Stimulated activated CD4-positive, alpha-beta T cell treated with anti-CD3 and anti-CD28 coated beads, Interleukin-1b, Interleukin-23, amount 100 ng/mL, for 1 hour (primary cell): ENCODE data around the gene PLA2G3.
A peak's percentile ranks its signal among the peaks of the same experiment; 100 is the strongest.
"Not testable (repeated sequence)": the region's sequence is repeated elsewhere in the genome, so short reads cannot be mapped to it uniquely, and the experiment has no call there.

Experiments
- DNase-seq, 2 donors: peaks; one replicate each; pipeline ENCODE4 v3.0.0-alpha.2; 2020; ENCODE audit warnings: low read depth in 2 of 2

The PLA2G3 gene

DNA sequence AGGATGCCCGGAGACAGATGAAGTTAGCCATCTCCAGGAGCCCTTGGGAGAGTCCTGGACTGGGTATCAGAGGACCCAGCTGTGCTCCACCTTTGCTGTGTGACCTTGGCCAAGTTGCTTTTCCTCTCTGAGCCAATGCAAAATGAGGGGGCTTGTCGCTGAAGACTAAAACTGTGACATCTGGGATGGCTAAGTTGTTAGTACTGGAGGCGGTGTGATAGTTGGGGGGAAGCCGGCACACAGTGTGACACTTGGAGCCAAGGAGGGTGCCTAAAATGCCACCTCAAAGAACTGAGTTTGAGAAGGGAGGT lies 17.1 kb downstream of the PLA2G3 start:
- DNase-seq, result no peak

- DNase-seq, result no peak
These were observed 17.6 kb downstream of the PLA2G3 start, which contains the start of gene INPP5J for GRCh38 chr22:31122532-31123291. INPP5J (plus strand) TSS chr22:31122966; CDS start chr22:31123015, 49 bp downstream.

DNA sequence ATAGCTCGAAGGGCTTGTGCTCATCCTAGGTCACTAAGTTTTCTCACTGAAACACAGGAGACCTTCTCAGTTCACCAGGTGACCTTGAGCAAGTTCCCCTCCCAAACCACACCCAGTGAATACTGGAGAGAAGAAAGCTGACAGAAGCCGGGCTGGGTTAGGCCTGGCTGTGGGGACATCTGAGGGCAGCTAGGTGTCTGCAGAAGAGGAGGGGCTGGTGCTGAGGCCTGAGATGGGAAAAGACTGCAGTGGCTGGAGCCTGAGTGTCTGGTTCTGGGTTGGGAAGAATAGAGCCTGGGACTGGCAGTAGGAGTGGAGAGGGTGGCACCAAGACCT lies 18.1 kb downstream of the PLA2G3 start:
- no peak for DNase-seq

DNA sequence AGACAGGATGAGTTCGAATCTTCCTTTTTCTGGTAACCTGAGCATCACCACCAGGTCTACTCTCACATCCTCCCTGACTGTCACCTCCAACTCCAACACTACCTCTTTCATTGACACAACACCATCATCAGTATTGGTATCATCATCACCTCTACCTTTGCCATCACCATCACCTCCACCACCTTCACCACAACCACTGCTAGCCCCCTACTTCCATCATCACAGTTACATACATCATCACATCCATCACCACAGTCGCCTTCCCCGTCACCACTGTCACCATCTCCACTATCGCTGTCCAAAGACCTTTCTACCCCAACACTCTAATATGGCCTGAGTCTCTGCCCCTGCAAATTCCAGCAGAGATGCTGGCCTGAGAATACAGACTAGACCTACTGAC lies 18.9 kb downstream of the PLA2G3 start:
- no peak for DNase-seq

GRCh38 chr22:31120642-31121041 lies 19.7 kb downstream of the PLA2G3 start:
- no peak for DNase-seq

DNA sequence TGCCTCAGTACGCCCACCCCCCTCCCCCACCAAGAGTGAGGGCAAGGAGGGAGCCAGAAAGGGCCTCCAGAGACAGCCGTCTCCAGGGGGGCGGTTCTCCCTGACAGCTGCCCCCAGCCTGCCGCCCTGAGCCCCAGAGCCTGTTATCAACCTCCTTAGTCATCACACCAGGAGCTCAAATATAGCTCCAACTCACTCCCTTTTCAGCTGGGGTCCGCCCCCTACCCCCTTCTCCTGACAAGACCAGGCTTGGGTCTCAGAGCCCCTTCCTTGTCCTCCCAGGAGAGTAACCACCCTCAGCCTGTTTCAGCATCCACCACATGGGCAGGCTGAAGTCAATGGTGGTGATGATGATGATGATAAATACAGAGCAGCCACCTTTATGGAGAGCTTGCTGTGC lies 20.1 kb downstream of the PLA2G3 start:
- DNase-seq, result no peak

- no peak for DNase-seq
These were observed 21.1 kb downstream of the PLA2G3 start for GRCh38 chr22:31119026-31119717.

- no peak for DNase-seq
These were observed 22.1 kb downstream of the PLA2G3 start for GRCh38 chr22:31118046-31118820.

GRCh38 chr22:31112547-31113091 lies 27.7 kb downstream of the PLA2G3 start:
- DNase-seq, result not testable (repeated sequence)

- DNase-seq, result no peak
These were observed 32.5 kb downstream of the PLA2G3 start for GRCh38 chr22:31107894-31108218.

- DNase-seq, result peak; percentile 66 to 75
These were observed 33.0 kb downstream of the PLA2G3 start, which contains the start of gene SELENOM for GRCh38 chr22:31107178-31107893. SELENOM (minus strand) TSS chr22:31107568; CDS start chr22:31107505, 63 bp downstream.

DNA sequence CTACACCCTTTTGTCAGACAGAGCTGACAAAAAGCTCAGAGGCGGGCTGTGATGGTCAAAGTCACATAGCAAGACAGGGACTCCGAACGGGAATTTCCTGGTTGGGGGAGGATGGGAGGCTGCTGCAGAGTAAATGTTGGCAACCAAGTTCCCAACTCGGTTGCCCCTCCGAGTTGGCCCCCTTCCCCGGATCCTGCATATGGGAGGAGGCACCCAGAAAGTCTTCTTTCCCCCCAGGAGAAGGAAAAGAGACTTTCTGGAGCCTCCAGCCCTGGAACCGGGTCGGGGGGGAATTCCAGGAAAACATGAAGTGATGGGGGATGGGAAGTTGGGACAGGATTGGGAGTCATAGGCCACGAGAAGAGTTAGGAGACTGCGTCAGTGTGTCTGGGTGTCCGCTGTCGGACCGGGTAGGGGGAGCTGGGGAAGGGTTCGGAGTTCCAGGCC lies 33.6 kb downstream of the PLA2G3 start:
- DNase-seq, result no peak

DNA sequence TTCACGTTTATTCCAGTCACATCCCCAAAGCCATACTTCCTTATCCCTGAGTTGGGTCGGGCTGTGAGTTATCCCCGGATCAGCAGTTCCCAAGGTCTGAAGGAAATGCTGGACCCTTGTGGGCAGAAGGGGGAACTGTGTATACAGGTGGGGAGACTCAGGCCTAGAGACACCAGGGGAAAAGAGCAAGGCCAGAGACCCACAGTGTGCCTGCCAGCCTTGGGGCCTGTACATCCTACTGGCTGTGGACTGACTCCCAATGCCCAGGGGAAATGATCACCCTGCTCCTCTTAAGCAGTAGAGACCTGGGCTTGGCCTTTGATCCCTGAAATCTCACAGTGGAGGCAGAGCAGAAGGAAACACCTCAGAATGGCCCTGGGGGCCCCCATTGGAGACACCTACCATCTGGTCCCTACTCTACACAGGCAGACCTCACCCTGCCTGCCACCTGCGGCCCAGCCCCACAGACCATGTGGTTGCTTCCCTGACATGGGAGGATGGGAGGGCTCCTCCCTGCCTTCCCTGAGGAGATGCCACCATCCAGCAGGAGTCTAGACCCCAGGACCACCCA lies 34.2 kb downstream of the PLA2G3 start:
- DNase-seq, result no peak

DNA sequence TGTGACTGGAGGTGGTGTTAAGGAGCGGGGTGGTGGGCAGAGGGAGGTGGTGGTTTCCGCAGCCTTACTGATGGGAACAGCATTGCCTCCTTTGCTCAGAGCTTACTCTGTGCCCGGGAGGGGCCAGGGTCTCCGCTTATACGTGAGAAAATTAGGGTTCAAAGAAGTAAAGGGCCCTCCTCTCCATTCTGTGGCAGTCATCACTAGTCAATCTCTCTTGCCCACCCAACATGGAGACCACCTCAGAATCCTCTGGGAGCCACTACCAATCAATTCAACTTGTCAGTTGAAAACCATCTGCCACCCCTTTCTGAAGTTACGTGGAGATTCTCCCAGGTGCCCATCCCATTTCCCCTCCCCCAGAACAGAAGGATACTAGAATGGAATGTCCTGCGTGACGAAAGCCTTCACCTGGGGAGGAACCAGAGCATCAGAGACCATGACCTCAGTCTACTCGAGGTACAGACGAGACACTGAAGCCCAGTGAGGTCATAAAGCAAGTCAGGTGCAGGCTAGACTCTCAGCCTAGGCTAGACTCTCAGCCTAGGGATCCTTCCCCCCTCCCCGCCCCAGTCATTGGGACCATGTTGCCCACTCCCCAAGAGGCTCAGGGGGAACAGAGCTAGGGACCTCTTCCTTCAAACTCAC lies 34.9 kb downstream of the PLA2G3 start:
- DNase-seq, result no peak

DNA sequence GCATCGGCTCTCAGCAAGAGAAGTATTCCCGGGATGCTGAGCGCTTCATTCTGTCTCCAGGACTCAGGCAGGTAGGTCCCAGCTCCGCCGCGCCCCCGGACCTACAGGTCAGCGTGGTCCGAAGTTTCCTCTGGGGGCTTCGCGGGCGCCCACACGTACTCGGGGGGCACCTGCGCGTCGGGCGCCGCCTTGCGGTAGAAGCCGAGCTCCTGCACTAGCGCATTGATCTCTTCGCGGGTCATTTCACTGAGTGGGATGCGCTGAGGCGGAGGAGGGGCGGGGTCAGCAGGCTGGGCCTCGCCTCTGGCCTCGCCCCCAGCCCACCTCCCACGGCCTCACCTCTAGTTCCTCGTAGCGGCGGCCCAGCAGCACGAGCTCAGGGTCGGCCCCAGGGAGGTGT lies 35.4 kb downstream of the PLA2G3 start:
- no peak for DNase-seq

DNA sequence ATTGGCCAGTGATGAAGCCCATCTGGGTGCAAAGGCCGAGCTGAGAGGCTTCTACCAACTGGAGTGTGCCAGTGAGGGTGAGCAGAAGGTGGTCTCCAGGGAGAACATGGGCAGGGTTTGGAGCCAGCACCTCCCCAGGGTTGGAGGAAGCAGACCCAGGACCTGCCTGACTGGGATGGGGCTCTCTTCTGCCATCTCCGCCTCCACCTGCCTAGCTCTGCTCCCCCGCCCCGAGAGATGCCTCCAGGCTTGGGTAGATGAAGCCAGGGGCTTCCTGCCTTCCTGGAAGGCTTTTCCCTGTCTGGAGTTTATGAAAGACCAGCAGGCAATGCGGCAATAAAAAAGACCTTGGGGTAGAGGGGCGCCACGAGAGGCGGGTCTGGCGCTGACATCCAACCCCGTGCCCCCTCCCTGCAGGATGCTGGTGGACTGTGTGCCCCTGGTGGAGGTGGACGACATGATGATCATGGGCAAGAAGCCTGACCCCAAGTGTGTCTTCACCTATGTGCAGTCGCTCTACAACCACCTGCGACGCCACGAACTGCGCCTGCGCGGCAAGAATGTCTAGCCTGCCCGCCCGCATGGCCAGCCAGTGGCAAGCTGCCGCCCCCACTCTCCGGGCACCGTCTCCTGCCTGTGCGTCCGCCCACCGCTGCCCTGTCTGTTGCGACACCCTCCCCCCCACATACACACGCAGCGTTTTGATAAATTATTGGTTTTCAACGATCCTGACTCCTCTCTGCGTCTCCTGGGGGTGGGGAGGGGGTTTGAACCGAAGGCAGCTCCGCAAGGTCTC lies 36.2 kb downstream of the PLA2G3 start:
- no peak for DNase-seq

- DNase-seq, result no peak
These were observed 37.2 kb downstream of the PLA2G3 start for GRCh38 chr22:31103111-31103510.

DNA sequence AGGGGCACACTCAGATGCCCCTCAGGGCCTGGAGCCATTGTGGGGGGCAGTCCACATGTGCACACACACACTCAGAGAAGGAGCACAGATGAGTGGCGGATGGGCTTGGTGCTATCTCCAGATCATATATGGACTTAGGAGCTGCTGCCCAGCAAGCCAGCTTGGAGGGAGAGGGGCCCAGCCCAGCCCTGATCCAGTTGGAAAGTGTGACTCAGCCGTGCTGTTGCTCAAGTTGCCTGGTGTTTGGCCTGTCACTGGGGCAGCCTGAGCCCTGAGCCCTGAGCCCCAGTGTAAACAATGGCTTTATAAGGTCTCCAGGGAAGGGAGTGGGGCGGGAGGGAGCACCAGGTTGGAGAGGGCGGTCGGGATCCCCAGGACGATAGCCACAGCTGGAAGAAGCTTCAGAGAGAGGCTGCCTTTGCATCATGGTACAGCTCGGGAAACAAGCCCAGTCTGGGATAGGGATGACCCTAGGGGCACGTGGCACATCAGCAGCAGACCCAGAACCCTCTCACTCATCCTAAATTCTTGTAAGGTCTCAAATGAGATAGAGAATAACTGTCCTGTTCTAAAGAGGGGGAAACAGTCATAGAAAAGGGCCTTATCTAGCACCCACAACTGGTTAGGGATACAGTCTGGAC lies 37.7 kb downstream of the PLA2G3 start:
- DNase-seq, result no peak

DNA sequence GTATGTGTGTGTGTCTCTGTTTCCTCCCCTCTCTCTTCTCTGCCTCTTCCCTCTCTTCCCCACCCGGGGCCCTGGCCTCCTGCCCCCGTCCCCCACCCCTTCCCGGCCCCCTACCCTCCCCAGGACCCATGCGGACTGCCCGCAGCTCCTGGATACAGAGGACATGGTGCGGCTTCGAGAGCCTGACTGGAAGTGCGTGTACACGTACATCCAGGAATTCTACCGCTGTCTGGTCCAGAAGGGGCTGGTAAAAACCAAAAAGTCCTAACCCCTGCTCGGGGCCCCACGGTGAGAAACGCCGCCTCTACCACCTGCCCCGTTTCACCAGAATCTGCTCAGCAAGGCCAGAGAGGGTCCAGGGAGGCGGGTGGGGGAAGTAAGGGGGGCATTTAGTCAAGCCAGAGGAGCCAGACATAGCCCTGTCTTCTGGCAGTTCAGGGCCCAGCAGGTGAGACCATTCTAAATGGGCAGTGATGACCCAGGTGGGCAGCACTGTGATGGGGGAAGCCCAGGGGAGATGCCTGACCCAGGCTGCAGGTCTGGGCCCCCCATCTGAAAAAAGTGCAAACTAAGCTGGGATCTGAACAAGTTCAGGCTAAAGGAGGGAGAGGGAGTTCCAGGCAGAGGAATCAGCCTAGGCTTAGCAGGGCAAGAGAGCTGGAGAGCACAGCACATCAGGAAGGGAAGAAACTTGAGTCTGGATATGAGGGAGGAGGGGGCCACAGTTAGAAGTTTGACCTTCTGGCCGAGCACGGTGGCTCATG lies 39.4 kb downstream of the PLA2G3 start:
- DNase-seq, result no peak
